ENCODE measurements around the gene CCDC149. TPM values are rescaled to one million over a fixed set of nuclear protein-coding genes. Genes with fewer than 3 reads are reported as not detected.

Gene CCDC149
- total RNA-seq, 4 donors from 2014 or later, result 3.4 to 10.0 (median 7.7) TPM

DNA sequence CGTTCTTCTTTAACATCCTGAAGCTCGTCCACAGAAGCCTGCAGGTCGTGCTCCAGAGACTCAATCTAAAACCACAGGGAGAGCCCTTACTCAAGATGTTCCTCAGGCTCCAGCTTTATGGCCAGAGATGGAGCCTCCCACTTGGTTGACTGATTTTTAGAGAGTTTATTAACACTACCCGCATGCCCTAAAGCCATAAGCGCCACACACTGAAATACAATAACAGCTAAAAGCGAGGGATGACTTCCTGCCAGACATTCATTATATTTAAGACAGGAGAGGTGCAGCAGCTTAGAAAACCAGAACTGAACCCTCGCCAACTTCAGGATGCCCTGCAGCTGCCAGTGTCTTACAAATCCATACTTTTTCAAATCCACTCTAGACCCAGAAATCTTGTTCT, 75.5 kb downstream of the CCDC149 start:
- Histone ChIP-seq H3K9me3 (no peaks in the 10 kb centered on the region), H3K27ac (no peak overlapping the region), H3K27me3 (no peaks in the 10 kb centered on the region), H3K4me3 (no peak overlapping the region), H3K36me3 (peaks cover 0 to 4% (median 0%) of the 10 kb centered on the region in 4 donors), H3K4me1 (peaks cover 0 to 10% (median 0%) of the 10 kb centered on the region in 4 donors)
- in situ Hi-C loops (cut with MboI; ENCODE audit: low pct_ligation_motif_present in 1 of 4, low pct_unique_long_range_greater_than_20kb in 1 of 4, low sequenced_read_pairs in 3 of 4) (no loop called here), intact Hi-C loops (cut with DNase I; ENCODE audit: low total_unique reads) (loop anchor here (10.0 kb wide), 1 partner anchor 147 kb away; no protein-coding TSS in a partner anchor)
- 87 to 96% methylated on average over 4 to 7 of the region's 7 CpGs for WGBS, 2 donors (ENCODE audit: low coverage in 1 of 2)
- TF ChIP-seq EP300 (IDR thresholded peaks at IDR 0.05; ENCODE audit: low read depth) (no peak), POLR2A (IDR thresholded peaks at IDR 0.05) (no peak)
- no peak for DNase-seq

DNA sequence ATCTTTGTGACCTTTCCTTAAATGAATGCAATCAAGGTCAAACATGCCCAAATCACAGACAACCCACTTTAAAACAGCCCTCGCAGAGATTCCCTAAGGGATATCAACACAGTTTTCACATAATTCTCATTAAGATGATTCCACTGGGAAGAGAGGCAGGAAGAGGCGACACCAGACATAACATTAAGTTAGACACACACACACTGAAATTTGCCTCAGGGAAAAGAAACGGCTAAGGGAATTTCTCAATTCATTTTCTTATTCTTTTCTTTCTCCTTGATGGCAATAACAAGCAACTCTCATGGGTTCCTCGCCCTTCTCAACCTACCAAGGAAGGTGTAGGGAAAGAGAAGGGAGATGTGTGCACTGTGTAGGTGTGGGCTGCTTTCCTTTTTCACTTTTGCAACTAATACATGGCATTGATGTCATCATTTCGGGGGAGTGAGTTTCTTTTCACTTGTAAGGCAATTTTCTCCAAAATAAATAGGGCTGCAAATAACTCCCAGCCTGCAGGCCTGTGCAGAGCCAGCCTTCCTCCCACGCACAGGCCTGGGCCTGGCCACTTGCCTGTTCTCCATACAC, 76.1 kb downstream of the CCDC149 start:
- 83 to 89% methylated on average over 4 to 6 of the region's 6 CpGs for WGBS, 2 donors (ENCODE audit: low coverage in 1 of 2)
- Histone ChIP-seq H3K4me1 (peaks cover 0 to 5% (median 0%) of the 10 kb centered on the region in 4 donors), H3K27me3 (no peaks in the 10 kb centered on the region), H3K4me3 (no peak overlapping the region), H3K27ac (no peak overlapping the region), H3K9me3 (no peaks in the 10 kb centered on the region), H3K36me3 (peaks cover 0 to 4% (median 0%) of the 10 kb centered on the region in 4 donors)
- in situ Hi-C loops (cut with MboI; ENCODE audit: low pct_ligation_motif_present in 1 of 4, low pct_unique_long_range_greater_than_20kb in 1 of 4, low sequenced_read_pairs in 3 of 4), result no loop called here
- DNase-seq, result no peak
- TF ChIP-seq EP300 (IDR thresholded peaks at IDR 0.05; ENCODE audit: low read depth), result no peak
- no peak for TF ChIP-seq POLR2A (IDR thresholded peaks at IDR 0.05)
- TF ChIP-seq, protein P1, sequence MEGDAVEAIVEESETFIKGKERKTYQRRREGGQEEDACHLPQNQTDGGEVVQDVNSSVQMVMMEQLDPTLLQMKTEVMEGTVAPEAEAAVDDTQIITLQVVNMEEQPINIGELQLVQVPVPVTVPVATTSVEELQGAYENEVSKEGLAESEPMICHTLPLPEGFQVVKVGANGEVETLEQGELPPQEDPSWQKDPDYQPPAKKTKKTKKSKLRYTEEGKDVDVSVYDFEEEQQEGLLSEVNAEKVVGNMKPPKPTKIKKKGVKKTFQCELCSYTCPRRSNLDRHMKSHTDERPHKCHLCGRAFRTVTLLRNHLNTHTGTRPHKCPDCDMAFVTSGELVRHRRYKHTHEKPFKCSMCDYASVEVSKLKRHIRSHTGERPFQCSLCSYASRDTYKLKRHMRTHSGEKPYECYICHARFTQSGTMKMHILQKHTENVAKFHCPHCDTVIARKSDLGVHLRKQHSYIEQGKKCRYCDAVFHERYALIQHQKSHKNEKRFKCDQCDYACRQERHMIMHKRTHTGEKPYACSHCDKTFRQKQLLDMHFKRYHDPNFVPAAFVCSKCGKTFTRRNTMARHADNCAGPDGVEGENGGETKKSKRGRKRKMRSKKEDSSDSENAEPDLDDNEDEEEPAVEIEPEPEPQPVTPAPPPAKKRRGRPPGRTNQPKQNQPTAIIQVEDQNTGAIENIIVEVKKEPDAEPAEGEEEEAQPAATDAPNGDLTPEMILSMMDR (IDR thresholded peaks at IDR 0.05), result no peak
- no peak for TF ChIP-seq POLR2AphosphoS5 (IDR thresholded peaks at IDR 0.05)
- intact Hi-C loops (cut with DNase I; ENCODE audit: low total_unique reads), result loop anchor here (10.0 kb wide), 1 partner anchor 148 kb away; no protein-coding TSS in a partner anchor

DNA sequence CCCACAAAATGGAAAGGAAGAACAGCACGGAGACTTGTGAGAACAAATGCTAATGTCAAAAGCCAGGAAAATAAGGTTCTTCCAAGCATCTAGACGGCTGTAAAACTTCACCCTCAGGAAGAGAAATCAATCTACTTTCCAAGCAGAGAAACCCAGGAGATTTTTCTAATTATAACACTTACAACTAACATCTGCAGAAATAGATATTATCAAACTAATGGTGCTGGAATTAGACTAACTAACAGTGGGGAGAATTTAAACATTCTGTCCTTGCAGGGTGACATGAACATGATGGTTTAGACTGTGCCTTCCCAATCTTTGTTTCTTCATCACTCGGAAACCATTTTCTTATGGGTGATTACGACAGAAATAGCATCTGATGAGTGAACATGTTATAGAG, 77.1 kb downstream of the CCDC149 start:
- DNase-seq, result no peak
- no peak overlapping the region for H3K4me3 ChIP-seq
- no peaks in the 10 kb centered on the region for H3K27me3 ChIP-seq
- in situ Hi-C loops (cut with MboI; ENCODE audit: low pct_ligation_motif_present in 1 of 4, low pct_unique_long_range_greater_than_20kb in 1 of 4, low sequenced_read_pairs in 3 of 4) (no loop called here), intact Hi-C loops (cut with DNase I; ENCODE audit: low total_unique reads) (loop anchor here (10.0 kb wide), 1 partner anchor 149 kb away; no protein-coding TSS in a partner anchor)
- H3K27ac ChIP-seq, result no peak overlapping the region
- TF ChIP-seq POLR2A (IDR thresholded peaks at IDR 0.05) (no peak), EP300 (IDR thresholded peaks at IDR 0.05; ENCODE audit: low read depth) (no peak), POLR2AphosphoS5 (IDR thresholded peaks at IDR 0.05) (no peak)
- TF ChIP-seq, protein P1 (IDR thresholded peaks at IDR 0.05), result no peak
- H3K36me3 ChIP-seq, result peaks cover 0 to 4% (median 0%) of the 10 kb centered on the region in 4 donors
- peaks cover 0 to 3% (median 0%) of the 10 kb centered on the region in 4 donors for H3K4me1 ChIP-seq
- no peaks in the 10 kb centered on the region for H3K9me3 ChIP-seq
- WGBS, 2 donors (ENCODE audit: low coverage in 1 of 2), result 91 to 92% methylated on average over 4 of the region's 4 CpGs

DNA sequence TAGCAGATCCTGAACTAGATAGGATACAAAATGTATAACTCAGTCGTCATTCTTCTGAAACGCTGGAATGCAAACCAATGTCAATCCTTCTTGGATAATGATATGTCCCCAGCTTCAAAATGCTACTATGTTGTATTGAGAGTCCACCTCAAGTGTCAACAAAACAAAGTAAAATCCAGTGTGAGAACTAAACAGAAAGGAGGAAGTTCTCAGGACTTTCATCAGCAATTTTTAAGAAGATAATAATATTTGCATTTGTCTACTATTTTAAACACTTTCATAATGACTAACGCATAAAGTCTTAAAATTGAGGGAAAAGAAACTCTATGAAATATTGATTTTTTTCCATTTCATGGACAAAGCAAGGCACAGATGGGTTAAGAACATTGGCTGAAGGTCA, 81.2 kb downstream of the CCDC149 start:
- Histone ChIP-seq H3K36me3 (peaks cover 0 to 4% (median 0%) of the 10 kb centered on the region in 4 donors), H3K4me3 (no peak overlapping the region), H3K9me3 (no peaks in the 10 kb centered on the region), H3K4me1 (no peaks in the 10 kb centered on the region), H3K27me3 (no peaks in the 10 kb centered on the region), H3K27ac (no peak overlapping the region)
- in situ Hi-C loops (cut with MboI; ENCODE audit: low pct_ligation_motif_present in 1 of 4, low pct_unique_long_range_greater_than_20kb in 1 of 4, low sequenced_read_pairs in 3 of 4), result no loop called here
- 92 to 95% methylated on average over 3 of the region's 3 CpGs for WGBS, 2 donors (ENCODE audit: low coverage in 1 of 2)
- no peak for DNase-seq
- TF ChIP-seq POLR2AphosphoS5 (IDR thresholded peaks at IDR 0.05) (no peak), POLR2A (IDR thresholded peaks at IDR 0.05) (no peak), EP300 (IDR thresholded peaks at IDR 0.05; ENCODE audit: low read depth) (no peak)
- TF ChIP-seq, protein P1 (IDR thresholded peaks at IDR 0.05), result no peak
- intact Hi-C loops (cut with DNase I; ENCODE audit: low total_unique reads), result loop anchor here (10.0 kb wide), 1 partner anchor 153 kb away; no protein-coding TSS in a partner anchor

Measured in transverse colon (tissue), 4 donors.